Activated T-helper 1 cell treated with anti-CD3 and anti-CD28 coated beads, Interleukin-12 subunit alpha, Interleukin-12 subunit beta, Interleukin-2, Interleukin-4 antibody, amounts not matched to agents 30 ng/mL and 10 ng/mL and 1 ng/mL, durations not matched to agents 14 hours and 24 hours and 36 hours (primary cell): ENCODE measurements around the gene PPFIBP2. TPM values are rescaled to one million over a fixed set of nuclear protein-coding genes. Genes with fewer than 3 reads are reported as not detected.

Experiments used
- DNase-seq: peaks from one replicate; pipeline ENCODE4 v3.0.0; 2021; ENCODE audit warnings: low spot score
- H3K27ac Mint-ChIP-seq: one replicate; pipeline ENCODE4 v1.8.0; 2021; ENCODE audit warnings: mild to moderate bottlenecking, mixed read lengths
- H3K27me3 Mint-ChIP-seq: one replicate; pipeline ENCODE4 v1.8.0; 2022; ENCODE audit warnings: mild to moderate bottlenecking, moderate library complexity, mixed read lengths; ENCODE audit not compliant: insufficient read depth
- H3K36me3 Mint-ChIP-seq: one replicate; pipeline ENCODE4 v1.8.0; 2021; ENCODE audit warnings: low read depth, mixed read lengths
- H3K4me1 Mint-ChIP-seq: one replicate; pipeline ENCODE4 v1.8.0; 2021; ENCODE audit warnings: low read depth, mixed read lengths
- H3K4me3 Mint-ChIP-seq: one replicate; pipeline ENCODE4 v1.8.0; 2021; ENCODE audit warnings: mild to moderate bottlenecking, moderate library complexity, mixed read lengths
- H3K9me3 Mint-ChIP-seq: one replicate; pipeline ENCODE4 v1.8.0; 2021; ENCODE audit warnings: mixed read lengths
- intact Hi-C: fragments of 100-400 bp; cut with micrococcal nuclease; formaldehyde crosslinking; loops from one replicate; pipeline ENCODE4 v1.15.1; 2024
- total RNA-seq: library from RNA; stranded (reverse); gene quantifications from 2 replicates; pipeline ENCODE4 v1.2.3, GENCODE V29; 2022

The PPFIBP2 gene
- total RNA-seq, 1 donor from 2014 or later: 0.62 TPM

- intact Hi-C loops: loop anchor here (5.0 to 10.0 kb wide), 5 partner anchors 113 to 878 kb away; partner anchors contain the start of gene EIF3F
- Mint-ChIP-seq H3K27me3 (peaks cover 36% of the 10 kb centered on the region), H3K27ac (no peak overlapping the region), H3K9me3 (no peaks in the 10 kb centered on the region), H3K4me1 (no peaks in the 10 kb centered on the region), H3K36me3 (no peaks in the 10 kb centered on the region), H3K4me3 (no peak overlapping the region)
- no peak for DNase-seq
These were observed 176.8 kb downstream of the PPFIBP2 start for GRCh38 chr11:7690648-7691047.

DNA sequence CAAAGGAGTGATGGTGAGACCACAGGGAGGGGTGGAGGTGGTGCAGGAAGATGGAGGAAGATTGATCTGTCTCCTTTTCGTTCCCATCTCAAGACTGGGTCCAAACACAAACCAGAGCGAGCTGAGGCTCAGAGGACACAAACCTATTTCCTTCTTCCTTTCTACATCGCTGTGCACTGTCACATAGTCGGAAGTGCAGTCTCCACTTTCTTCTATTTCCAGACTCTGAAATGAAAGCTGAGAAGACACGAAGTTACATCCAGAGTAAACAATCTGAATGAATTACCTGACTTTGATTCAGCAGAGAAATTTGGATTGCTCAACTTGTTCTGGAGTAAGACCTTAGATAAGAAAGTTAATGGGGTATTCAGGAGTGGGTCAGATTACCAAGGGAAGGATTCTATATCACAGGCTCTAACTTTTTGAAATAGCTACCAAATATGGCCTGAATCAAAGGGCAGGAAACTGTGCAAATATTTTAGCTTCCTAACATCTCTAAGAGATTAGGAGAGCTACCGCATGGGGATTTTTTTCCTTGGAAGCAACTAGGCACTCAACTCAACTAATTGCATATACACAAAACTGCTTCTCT is 178.1 kb downstream of the PPFIBP2 start:
- Mint-ChIP-seq H3K4me3 (no peak overlapping the region), H3K36me3 (no peaks in the 10 kb centered on the region), H3K27me3 (peaks cover 36% of the 10 kb centered on the region), H3K4me1 (no peaks in the 10 kb centered on the region), H3K9me3 (no peaks in the 10 kb centered on the region), H3K27ac (no peak overlapping the region)
- no peak for DNase-seq
- intact Hi-C loops: loop anchor here (5.0 to 10.0 kb wide), 5 partner anchors 115 to 880 kb away; partner anchors contain the start of gene EIF3F

- Mint-ChIP-seq H3K27ac (no peak overlapping the region), H3K36me3 (no peaks in the 10 kb centered on the region), H3K4me1 (no peaks in the 10 kb centered on the region), H3K4me3 (no peak overlapping the region), H3K9me3 (no peaks in the 10 kb centered on the region), H3K27me3 (peaks cover 36% of the 10 kb centered on the region)
- DNase-seq: no peak
- intact Hi-C loops: loop anchor here (5.0 to 10.0 kb wide), 5 partner anchors 115 to 880 kb away; partner anchors contain the start of gene EIF3F
These were observed 178.6 kb downstream of the PPFIBP2 start for GRCh38 chr11:7692426-7692825.

DNA sequence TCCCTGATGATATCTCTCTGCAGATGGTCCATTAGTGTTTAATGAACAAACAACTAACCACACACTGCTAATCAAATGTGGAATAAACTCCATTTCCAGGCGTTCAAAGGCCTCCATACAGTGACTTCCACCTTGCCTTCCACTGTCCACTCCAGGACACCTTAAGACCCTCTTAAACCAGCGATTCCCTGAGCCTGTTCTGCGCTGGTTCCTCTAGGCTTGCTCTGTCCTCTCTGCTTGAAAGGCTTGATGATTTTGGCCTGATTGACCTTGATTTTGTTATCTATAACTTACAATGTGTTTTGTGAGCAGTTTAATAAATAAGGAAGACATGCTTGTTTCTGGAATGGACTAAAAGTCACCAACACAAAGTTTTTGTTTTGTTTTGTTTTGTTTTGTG is 180.4 kb downstream of the PPFIBP2 start:
- H3K27me3 Mint-ChIP-seq: peaks cover 35% of the 10 kb centered on the region
- no peak for DNase-seq
- no peaks in the 10 kb centered on the region for H3K36me3 Mint-ChIP-seq
- no peaks in the 10 kb centered on the region for H3K4me1 Mint-ChIP-seq
- H3K9me3 Mint-ChIP-seq: no peaks in the 10 kb centered on the region
- no peak overlapping the region for H3K4me3 Mint-ChIP-seq
- no peak overlapping the region for H3K27ac Mint-ChIP-seq
- intact Hi-C loops: loop anchor here (1.0 to 10.0 kb wide), 8 partner anchors 29 to 882 kb away; partner anchors contain the start of genes EIF3F and PPFIBP2

GRCh38 chr11:7696424-7696823 is 182.6 kb downstream of the PPFIBP2 start:
- Mint-ChIP-seq H3K4me1 (no peaks in the 10 kb centered on the region), H3K27me3 (peaks cover 24% of the 10 kb centered on the region), H3K4me3 (no peak overlapping the region), H3K9me3 (no peaks in the 10 kb centered on the region), H3K27ac (no peak overlapping the region), H3K36me3 (no peaks in the 10 kb centered on the region)
- DNase-seq: no peak
- intact Hi-C loops: loop anchor here (10.0 kb wide), 2 partner anchors 252 to 342 kb away; no protein-coding TSS in a partner anchor

Other genes with a start within 250 kb of the PPFIBP2 start
- not detected in 2 replicates for gene OLFML1, start 28.5 kb upstream of the PPFIBP2 start, total RNA-seq
- gene CYB5R2, start 159.5 kb downstream of the PPFIBP2 start, total RNA-seq: 2.8 and 3.0 TPM in 2 replicates
- gene OVCH2, start 192.5 kb downstream of the PPFIBP2 start, total RNA-seq: not detected in 2 replicates